ENCODE results near the gene RANBP9.

The RANBP9 gene

GRCh38 chr6:13593720-13594119, 117.9 kb downstream of the RANBP9 start:
- DNase-seq, result no peak

GRCh38 chr6:13593103-13593502, 118.5 kb downstream of the RANBP9 start:
- no peak for DNase-seq

- no peak for DNase-seq
Observed at GRCh38 chr6:13591205-13591921, 120.3 kb downstream of the RANBP9 start.

GRCh38 chr6:13590574-13591153, 121.0 kb downstream of the RANBP9 start:
- no peak for DNase-seq

GRCh38 chr6:13589801-13590200, 121.8 kb downstream of the RANBP9 start:
- no peak for DNase-seq

- DNase-seq, result no peak
Observed at GRCh38 chr6:13586603-13587542, 124.8 kb downstream of the RANBP9 start.

GRCh38 chr6:13581700-13582229, 129.9 kb downstream of the RANBP9 start:
- no peak for DNase-seq

- DNase-seq, result no peak
Observed at GRCh38 chr6:13579911-13580310, 131.7 kb downstream of the RANBP9 start.

- no peak for DNase-seq
Observed at GRCh38 chr6:13577926-13578325, 133.7 kb downstream of the RANBP9 start.

- no peak for DNase-seq
Observed at GRCh38 chr6:13576017-13576416, 135.6 kb downstream of the RANBP9 start.

- DNase-seq, result no peak
Observed at GRCh38 chr6:13575377-13575775, 136.3 kb downstream of the RANBP9 start.

GRCh38 chr6:13574571-13575376, 136.9 kb downstream of the RANBP9 start, which contains the start of gene SIRT5:
TSS of gene SIRT5 (plus strand) at chr6:13574601. CDS start at chr6:13584111, 9,510 bp downstream.
- DNase-seq, result peak; percentile 96 to 98

- peak; percentile 92 to 98 for DNase-seq
Observed at GRCh38 chr6:13574149-13574570, 137.5 kb downstream of the RANBP9 start.

- DNase-seq, result peak in 1 of 2 experiments; percentile 65
Observed at GRCh38 chr6:13573669-13574110, 137.9 kb downstream of the RANBP9 start.

- DNase-seq, result no peak
Observed at GRCh38 chr6:13572951-13573654, 138.5 kb downstream of the RANBP9 start.

- DNase-seq, result no peak
Observed at GRCh38 chr6:13572240-13572639, 139.4 kb downstream of the RANBP9 start.
